GM23338 (cell line): Measurements from ENCODE around the gene MLLT3. TPM values are rescaled to one million over a fixed set of nuclear protein-coding genes. Genes with fewer than 3 reads are reported as not detected.

ENCODE experiments used
- ATAC-seq: fragments of 200-7000 bp; cut with Tn5 transposase; 3 replicates; pipeline ENCODE4 v1.9.1; 2020
- DNase-seq: peaks from one replicate; pipeline ENCODE4 v3.0.0-alpha.2; 2015; ENCODE audit warnings: low spot score
- H2AFZ ChIP-seq: fragments of 200-600 bp; sonication (generic); 2 replicates; pipeline ENCODE4 v1.8.0; 2016; ENCODE audit warnings: antibody characterized with exemption, mild to moderate bottlenecking, moderate library complexity
- H3F3A ChIP-seq: fragments of 200-600 bp; sonication (generic); replicated peaks from 2 replicates; pipeline ENCODE4 v1.8.0; 2017; ENCODE audit warnings: antibody characterized with exemption, mixed run types, low read depth
- H3K27ac ChIP-seq: fragments of 200-600 bp; sonication (generic); 2 replicates; pipeline ENCODE4 v1.6.1; 2016; ENCODE audit warnings: low read depth
- H3K27me3 ChIP-seq: fragments of 200-600 bp; sonication (generic); 2 replicates; pipeline ENCODE4 v1.8.0; 2016; ENCODE audit warnings: mild to moderate bottlenecking, mixed run types, moderate library complexity; ENCODE audit not compliant: insufficient read depth
- H3K36me3 ChIP-seq: fragments of 200-600 bp; sonication (generic); 2 replicates; pipeline ENCODE4 v1.8.0; 2016; ENCODE audit warnings: mild to moderate bottlenecking; ENCODE audit not compliant: insufficient read depth
- H3K4me1 ChIP-seq: fragments of 200-600 bp; sonication (generic); 2 replicates; pipeline ENCODE4 v1.8.0; 2016; ENCODE audit warnings: mild to moderate bottlenecking, moderate library complexity; ENCODE audit not compliant: insufficient read depth
- H3K4me2 ChIP-seq: fragments of 200-600 bp; sonication (generic); 2 replicates; pipeline ENCODE4 v1.7.1; 2017; ENCODE audit warnings: mixed run types
- H3K4me3 ChIP-seq: fragments of 200-600 bp; sonication (generic); 2 replicates; pipeline ENCODE4 v1.6.1; 2016; ENCODE audit warnings: mixed run types
- H3K79me2 ChIP-seq: fragments of 200-600 bp; sonication (generic); replicated peaks from 2 replicates; pipeline ENCODE4 v1.8.0; 2017; ENCODE audit warnings: mild to moderate bottlenecking; ENCODE audit not compliant: insufficient read depth
- H3K9me2 ChIP-seq: fragments of 200-600 bp; sonication (generic); 2 replicates; pipeline ENCODE4 v1.8.0; 2017; ENCODE audit not compliant: insufficient read depth
- H4K20me1 ChIP-seq: fragments of 200-600 bp; sonication (generic); replicated peaks from 2 replicates; pipeline ENCODE4 v1.8.0; 2017; ENCODE audit warnings: mild to moderate bottlenecking; ENCODE audit not compliant: insufficient read depth
- H3K27ac Mint-ChIP-seq: 2 replicates; pipeline ENCODE4 v1.8.0; 2020; ENCODE audit warnings: inconsistent platforms, mild to moderate bottlenecking, moderate library complexity, mixed read lengths
- H3K27me3 Mint-ChIP-seq: 3 replicates; pipeline ENCODE4 v1.8.0; 2022; ENCODE audit warnings: low read depth, mild to moderate bottlenecking, moderate library complexity, mixed read lengths, inconsistent platforms; ENCODE audit not compliant: insufficient read depth, poor library complexity
- H3K36me3 Mint-ChIP-seq: 3 replicates; pipeline ENCODE4 v1.8.0; 2021; ENCODE audit warnings: low read depth, mild to moderate bottlenecking, inconsistent platforms, moderate library complexity, mixed read lengths
- H3K4me1 Mint-ChIP-seq: 3 replicates; pipeline ENCODE4 v1.8.0; 2020; ENCODE audit warnings: mild to moderate bottlenecking, inconsistent platforms, mixed read lengths
- H3K4me3 Mint-ChIP-seq: 3 replicates; pipeline ENCODE4 v1.8.0; 2021; ENCODE audit warnings: moderate library complexity, mild to moderate bottlenecking, inconsistent platforms, mixed read lengths
- H3K9me3 Mint-ChIP-seq: 3 replicates; pipeline ENCODE4 v1.8.0; 2020; ENCODE audit warnings: moderate library complexity, mild to moderate bottlenecking, inconsistent platforms, mixed read lengths
- CREB1 ChIP-seq: fragments of 250-450 bp; sonication (Bioruptor Pico); IDR thresholded peaks from 2 replicates; pipeline ENCODE4 v1.5.0; 2020; ENCODE audit warnings: low read depth, mild to moderate bottlenecking, moderate library complexity
- CTCF ChIP-seq, 2 experiments: fragments of 200-600 bp in 1 of 2; sonication (generic) in 1 of 2; conservative IDR thresholded peaks; 2 replicates each; pipeline versions ENCODE4 v1.5.1 to v1.6.1; 2016 to 2017; ENCODE audit warnings: antibody characterized with exemption in 2 of 2, low read depth in 2 of 2, mild to moderate bottlenecking in 2 of 2, moderate library complexity in 1 of 2
- ETS1 ChIP-seq: IDR thresholded peaks from 2 replicates; pipeline ENCODE4 v1.6.1; 2016; ENCODE audit warnings: antibody characterized with exemption
- EZH2 ChIP-seq: fragments of 200-600 bp; sonication (generic); IDR thresholded peaks from one replicate; pipeline ENCODE4 v1.8.0; 2017; ENCODE audit warnings: antibody characterized with exemption, mild to moderate bottlenecking, low read depth; ENCODE audit not compliant: unreplicated experiment
- JUNB ChIP-seq: IDR thresholded peaks from one replicate; pipeline ENCODE4 v1.6.1; 2016; ENCODE audit warnings: antibody characterized with exemption; ENCODE audit not compliant: unreplicated experiment
- NANOG ChIP-seq: IDR thresholded peaks from 2 replicates; pipeline ENCODE4 v1.6.1; 2016; ENCODE audit warnings: antibody characterized with exemption, borderline replicate concordance
- POLR2AphosphoS5 ChIP-seq: IDR thresholded peaks from 2 replicates; pipeline ENCODE4 v1.6.1; 2016; ENCODE audit warnings: antibody characterized with exemption, low read depth
- REST ChIP-seq: IDR thresholded peaks from one replicate; pipeline ENCODE4 v1.6.1; 2018; ENCODE audit warnings: antibody characterized with exemption; ENCODE audit not compliant: unreplicated experiment
- ZNF331 ChIP-seq: fragments of 250-450 bp; sonication (Bioruptor Pico); IDR thresholded peaks from 2 replicates; pipeline ENCODE4 v1.5.0; 2020; ENCODE audit warnings: low read depth, mild to moderate bottlenecking, moderate library complexity
- ZNF462 ChIP-seq: fragments of 250-450 bp; sonication (Bioruptor Pico); IDR thresholded peaks from 2 replicates; pipeline ENCODE4 v1.5.0; 2020; ENCODE audit warnings: mild to moderate bottlenecking, moderate library complexity
- polyA plus RNA-seq: library from polyadenylated mRNA; unstranded; fragments of >200 nt; fragmentation: Nextera tagmentation; extraction: Ambion mirVana; gene quantifications from 2 replicates; pipeline ENCODE4 v1.2.1, GENCODE V29; 2016
- total RNA-seq: library from RNA; depleted of rRNA; stranded (reverse); fragments of >200 nt; shearing (Covaris generic); gene quantifications from 2 replicates; pipeline ENCODE4 v1.2.3, GENCODE V29; 2014

MLLT3 gene
- total and polyA plus RNA-seq, 2 experiments from 2014 or later: 7.5 to 9.5 TPM

GRCh38 chr9:20316372-20316771, 305.9 kb downstream of the MLLT3 start:
- Mint-ChIP-seq H3K27ac (no peak overlapping the region), H3K9me3 (no peaks in the 10 kb centered on the region; the same call in 2 of the 3 replicates), H3K27me3 (peaks cover 4% of the 10 kb centered on the region), H3K4me1 (no peaks in the 10 kb centered on the region; the same call in 2 of the 3 replicates), H3K4me3 (no peak overlapping the region), H3K36me3 (no peaks in the 10 kb centered on the region)
- Histone ChIP-seq H3K9me2 (no peaks in the 10 kb centered on the region; the same call in none of the 2 replicates), H3K27ac (no peak overlapping the region), H3F3A (no peaks in the 10 kb centered on the region), H3K36me3 (no peaks in the 10 kb centered on the region), H3K4me2 (no peak overlapping the region), H4K20me1 (no peaks in the 10 kb centered on the region), H2AFZ (no peak overlapping the region), H3K4me3 (no peak overlapping the region), H3K4me1 (no peaks in the 10 kb centered on the region), H3K27me3 (no peaks in the 10 kb centered on the region), H3K79me2 (no peaks in the 10 kb centered on the region)
- DNase-seq: no peak
- TF ChIP-seq CTCF (conservative IDR thresholded peaks at IDR 0.05; ENCODE audit: low read depth in 2 of 2) (no peak), ZNF462 (no peak), REST (no peak), POLR2AphosphoS5 (no peak), EZH2 (no peak), NANOG (no peak), ETS1 (no peak), CREB1 (CRISPR knock-in tag) (no peak), ZNF331 (CRISPR knock-in tag) (no peak), JUNB (no peak)
- ATAC-seq: no peak
